Testis (tissue), 3 donors: ENCODE results near the gene C1R. TPM values are rescaled to one million over a fixed set of nuclear protein-coding genes. Genes with fewer than 3 reads are reported as not detected.

Experiments
- DNase-seq: peaks from one replicate; pipeline ENCODE4 v3.0.0-alpha.2; 2019
- H3K27ac ChIP-seq, 2 donors: fragments of 200-600 bp; sonication (generic); one replicate each; pipeline ENCODE4 v1.5.1; 2019
- H3K27me3 ChIP-seq: fragments of 200-600 bp; sonication (generic); one replicate; pipeline ENCODE4 v1.5.1; 2019
- H3K36me3 ChIP-seq: fragments of 200-600 bp; sonication (generic); one replicate; pipeline ENCODE4 v1.5.1; 2017; ENCODE audit warnings: low read depth; ENCODE audit errors: missing control alignments
- H3K4me1 ChIP-seq: fragments of 200-600 bp; sonication (generic); one replicate; pipeline ENCODE4 v1.5.1; 2019
- H3K4me3 ChIP-seq, 2 donors: fragments of 200-600 bp; sonication (generic); one replicate each; pipeline ENCODE4 v1.5.1; 2017 to 2019
- H3K9me3 ChIP-seq: fragments of 200-600 bp; sonication (generic); one replicate; pipeline ENCODE4 v1.5.1; 2017
- POLR2A ChIP-seq: fragments of 450-650 bp; IDR thresholded peaks from one replicate; pipeline ENCODE4 v1.6.1; 2017; ENCODE audit warnings: antibody characterized with exemption, mild to moderate bottlenecking, moderate library complexity
- WGBS, 2 donors: methylation state at CpG; one replicate each; pipeline ENCODE4 v1.1.5; 2018; 5-methylcytosine and 5-hydroxymethylcytosine counted together
- intact Hi-C: fragments of 100-400 bp; cut with DNase I; formaldehyde crosslinking; loops from one replicate; pipeline ENCODE4 v1.15.1; 2023; ENCODE audit warnings: low total_unique reads
- polyA plus RNA-seq: library from polyadenylated mRNA; stranded (reverse); fragments of 350-450 nt; fragmentation: Illumina TruSeq; extraction: RNeasy Lipid Tissue Mini Kit (QIAGEN cat#74804); gene quantifications from one replicate; pipeline ENCODE4 v1.2.3, GENCODE V29; 2014; ENCODE audit warnings: low read depth, low replicate concordance; ENCODE audit not compliant: insufficient read depth
- total RNA-seq, 2 donors: library from RNA; depleted of rRNA; stranded (reverse); fragments of >200 nt; gene quantifications; one replicate each; pipeline ENCODE4 v1.2.3, GENCODE V29; 2016
- TF ChIP-seq, protein P1 (sequence below), 3 experiments: fragments of 450-650 bp in 2 of 3; fragments of 200-600 bp in 1 of 3; sonication (generic) in 1 of 3; IDR thresholded peaks; one replicate each; pipeline ENCODE4 v1.5.1; 2016 to 2019; ENCODE audit warnings: antibody characterized with exemption in 3 of 3, mild to moderate bottlenecking in 2 of 3, moderate library complexity in 1 of 3

C1R gene
- total and polyA plus RNA-seq, 3 donors from 2014 or later, result 51.4 to 330 (median 174) TPM

- intact Hi-C loops, result no loop called here
- Histone ChIP-seq H3K27me3 (no peaks in the 10 kb centered on the region), H3K4me3 (no peak overlapping the region), H3K4me1 (peaks cover 1% of the 10 kb centered on the region), H3K9me3 (no peaks in the 10 kb centered on the region), H3K27ac (peak overlapping the region in 1 of 2 donors; percentile 48), H3K36me3 (no peaks in the 10 kb centered on the region)
- TF ChIP-seq, protein P1, sequence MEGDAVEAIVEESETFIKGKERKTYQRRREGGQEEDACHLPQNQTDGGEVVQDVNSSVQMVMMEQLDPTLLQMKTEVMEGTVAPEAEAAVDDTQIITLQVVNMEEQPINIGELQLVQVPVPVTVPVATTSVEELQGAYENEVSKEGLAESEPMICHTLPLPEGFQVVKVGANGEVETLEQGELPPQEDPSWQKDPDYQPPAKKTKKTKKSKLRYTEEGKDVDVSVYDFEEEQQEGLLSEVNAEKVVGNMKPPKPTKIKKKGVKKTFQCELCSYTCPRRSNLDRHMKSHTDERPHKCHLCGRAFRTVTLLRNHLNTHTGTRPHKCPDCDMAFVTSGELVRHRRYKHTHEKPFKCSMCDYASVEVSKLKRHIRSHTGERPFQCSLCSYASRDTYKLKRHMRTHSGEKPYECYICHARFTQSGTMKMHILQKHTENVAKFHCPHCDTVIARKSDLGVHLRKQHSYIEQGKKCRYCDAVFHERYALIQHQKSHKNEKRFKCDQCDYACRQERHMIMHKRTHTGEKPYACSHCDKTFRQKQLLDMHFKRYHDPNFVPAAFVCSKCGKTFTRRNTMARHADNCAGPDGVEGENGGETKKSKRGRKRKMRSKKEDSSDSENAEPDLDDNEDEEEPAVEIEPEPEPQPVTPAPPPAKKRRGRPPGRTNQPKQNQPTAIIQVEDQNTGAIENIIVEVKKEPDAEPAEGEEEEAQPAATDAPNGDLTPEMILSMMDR (IDR thresholded peaks at IDR 0.05), result no peak
- no peak for TF ChIP-seq POLR2A
- DNase-seq, result no peak
- WGBS, 2 donors, result 66 to 67% methylated on average over 6 to 10 of the region's 10 CpGs
Observed at GRCh38 chr12:7101694-7102131, 9.5 kb upstream of the C1R start.

DNA sequence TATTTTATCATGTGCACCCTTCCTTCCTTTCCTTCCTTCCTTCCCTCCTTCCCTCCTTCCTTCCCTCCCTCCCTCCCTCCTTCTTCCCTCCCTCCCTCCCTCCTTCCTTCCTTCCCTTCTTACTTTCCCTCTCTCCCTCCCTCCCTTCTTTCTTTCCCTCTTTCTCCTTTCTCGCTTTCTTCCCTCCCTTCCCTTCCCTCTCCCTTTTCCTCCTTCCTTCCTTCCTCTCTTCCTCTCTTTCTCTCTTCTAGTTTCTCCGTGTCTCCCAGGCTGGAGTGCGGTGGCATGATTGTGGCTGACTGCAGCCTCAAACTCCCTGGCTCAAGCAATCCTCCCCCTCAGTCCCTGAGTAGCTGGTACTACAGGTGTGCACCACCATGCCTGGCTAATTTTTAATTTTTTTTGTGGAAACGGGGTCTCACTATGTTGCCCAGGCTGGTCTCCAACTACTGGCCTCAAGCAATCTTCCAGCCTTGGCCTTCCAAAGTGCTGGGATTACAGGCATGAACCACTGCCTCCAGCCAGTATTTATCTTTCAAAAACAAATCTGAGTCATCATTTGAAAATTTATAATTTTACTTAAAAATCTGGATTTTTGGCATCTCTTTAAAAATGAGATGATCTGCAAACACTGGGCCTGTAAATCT, 8.9 kb upstream of the C1R start:
- no peaks in the 10 kb centered on the region for H3K27me3 ChIP-seq
- no peaks in the 10 kb centered on the region for H3K36me3 ChIP-seq
- DNase-seq, result peak; percentile 22
- peak overlapping the region in 1 of 2 donors; percentile 53 for H3K27ac ChIP-seq
- no peaks in the 10 kb centered on the region for H3K9me3 ChIP-seq
- H3K4me3 ChIP-seq, result no peak overlapping the region
- no peak for TF ChIP-seq POLR2A
- TF ChIP-seq, protein P1 (IDR thresholded peaks at IDR 0.05), result no peak
- intact Hi-C loops, result no loop called here
- 84 to 86% methylated on average over 4 of the region's 4 CpGs for WGBS, 2 donors
- no peaks in the 10 kb centered on the region for H3K4me1 ChIP-seq

DNA sequence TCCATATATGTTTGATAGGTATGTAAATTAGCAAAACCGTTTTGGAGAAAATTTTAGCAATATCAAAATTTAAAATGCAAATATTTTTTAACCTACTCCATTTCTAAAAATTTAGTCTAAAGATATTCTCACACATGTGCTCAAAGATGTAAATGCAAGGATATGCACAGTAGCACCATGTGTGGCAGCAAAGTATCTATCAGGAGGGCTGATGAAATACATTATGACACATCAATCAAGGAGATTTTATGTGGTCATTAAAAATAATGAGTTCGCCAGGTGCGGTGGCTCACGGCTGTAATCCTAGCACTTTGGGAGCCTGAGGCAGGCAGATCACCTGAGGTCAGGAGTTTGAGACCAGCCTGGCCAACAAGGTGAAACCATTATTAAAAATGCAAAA, 8.0 kb upstream of the C1R start:
- Histone ChIP-seq H3K36me3 (no peaks in the 10 kb centered on the region), H3K27me3 (no peaks in the 10 kb centered on the region), H3K4me3 (no peak overlapping the region), H3K4me1 (no peaks in the 10 kb centered on the region), H3K27ac (no peak overlapping the region), H3K9me3 (no peaks in the 10 kb centered on the region)
- DNase-seq, result no peak
- TF ChIP-seq, protein P1 (IDR thresholded peaks at IDR 0.05), result no peak
- no peak for TF ChIP-seq POLR2A
- WGBS, 2 donors, result 87 to 90% methylated on average over 4 of the region's 4 CpGs
- intact Hi-C loops, result no loop called here

DNA sequence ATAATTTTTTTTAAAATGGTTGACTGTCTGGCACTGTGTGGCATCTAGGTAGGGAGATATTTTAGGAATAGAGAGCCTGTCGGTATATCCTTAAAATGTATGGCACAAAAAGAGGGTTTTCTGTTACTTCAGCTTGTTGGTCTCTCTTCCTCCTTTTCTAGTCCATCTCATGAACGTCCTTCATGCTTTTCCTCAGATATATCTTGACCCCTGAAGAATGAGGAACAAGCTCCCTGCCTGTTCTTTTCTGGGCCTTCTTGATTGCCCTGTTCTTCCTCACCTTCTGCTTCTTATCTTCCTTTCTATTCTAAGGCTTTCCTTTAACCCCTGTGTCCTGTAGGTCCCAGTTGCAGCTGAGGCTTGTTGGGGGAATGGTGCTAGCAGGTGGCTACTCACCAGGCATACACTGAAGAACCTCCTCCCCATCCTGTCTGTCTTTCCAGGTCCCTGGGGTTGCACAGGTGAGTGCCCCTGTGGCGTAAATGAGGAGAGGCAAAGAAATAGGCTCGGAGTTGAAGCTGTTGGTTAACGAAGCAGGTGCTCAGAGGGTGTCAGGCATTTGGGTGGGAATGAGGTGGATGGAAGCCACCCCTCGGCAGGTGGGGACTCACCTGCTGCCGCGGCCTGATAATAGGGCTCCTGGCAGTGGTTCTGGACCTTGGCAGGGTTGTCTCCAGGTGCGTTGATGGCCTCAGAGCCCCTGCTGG, 7.2 kb upstream of the C1R start:
- peak; percentile 4 for DNase-seq
- Histone ChIP-seq H3K27ac (no peak overlapping the region), H3K4me1 (no peaks in the 10 kb centered on the region), H3K27me3 (no peaks in the 10 kb centered on the region), H3K9me3 (no peaks in the 10 kb centered on the region), H3K4me3 (no peak overlapping the region), H3K36me3 (no peaks in the 10 kb centered on the region)
- intact Hi-C loops, result loop anchor here (10.0 kb wide), 1 partner anchor 155 kb away; the partner anchor contains the start of genes C12orf57 and RNU7-1
- WGBS, 2 donors, result 84 to 88% methylated on average over 9 of the region's 9 CpGs
- no peak for TF ChIP-seq POLR2A
- TF ChIP-seq, protein P1 (IDR thresholded peaks at IDR 0.05), result no peak
